GM21423 (cell line): ENCODE data around the gene CNOT6.
"Not testable (repeated sequence)": the region's sequence is repeated elsewhere in the genome, so short reads cannot be mapped to it uniquely, and the experiment has no call there.

Source experiments
- ATAC-seq: cut with Tn5 transposase; IDR thresholded peaks from one replicate; pipeline ENCODE4 v1.9.1; 2021; ENCODE audit warnings: mild to moderate bottlenecking, moderate library complexity; ENCODE audit not compliant: unreplicated experiment

Gene CNOT6

GRCh38 chr5:180494060-180494509, at the start of gene CNOT6:
CNOT6 (plus strand) TSS chr5:180494379; CDS start chr5:180529277, 34,898 bp downstream.
- ATAC-seq: peak; percentile 87

GRCh38 chr5:180454752-180455151, 39.4 kb upstream of the CNOT6 start:
- no peak for ATAC-seq

- ATAC-seq: no peak
Observed at GRCh38 chr5:180455872-180456271, 38.3 kb upstream of the CNOT6 start.

- ATAC-seq: no peak
Observed at GRCh38 chr5:180456792-180457191, 37.4 kb upstream of the CNOT6 start.

- not testable (repeated sequence) for ATAC-seq
Observed at GRCh38 chr5:180458852-180459673, 35.1 kb upstream of the CNOT6 start.

- ATAC-seq: not testable (repeated sequence)
Observed at GRCh38 chr5:180459674-180460142, 34.5 kb upstream of the CNOT6 start.

GRCh38 chr5:180460834-180461233, 33.3 kb upstream of the CNOT6 start:
- ATAC-seq: no peak

GRCh38 chr5:180461303-180461702, 32.9 kb upstream of the CNOT6 start:
- no peak for ATAC-seq

GRCh38 chr5:180463216-180463900, 30.8 kb upstream of the CNOT6 start:
- no peak for ATAC-seq

- ATAC-seq: no peak
Observed at GRCh38 chr5:180463916-180464602, 30.1 kb upstream of the CNOT6 start.

GRCh38 chr5:180464603-180464970, 29.6 kb upstream of the CNOT6 start:
- ATAC-seq: no peak

GRCh38 chr5:180465052-180465451, 29.1 kb upstream of the CNOT6 start:
- not testable (repeated sequence) for ATAC-seq

GRCh38 chr5:180466316-180466715, 27.9 kb upstream of the CNOT6 start:
- ATAC-seq: no peak

GRCh38 chr5:180467028-180467975, 26.9 kb upstream of the CNOT6 start:
- no peak for ATAC-seq

GRCh38 chr5:180467989-180468731, 26.0 kb upstream of the CNOT6 start:
- ATAC-seq: no peak

- ATAC-seq: no peak
Observed at GRCh38 chr5:180468732-180469585, 25.2 kb upstream of the CNOT6 start.

- no peak for ATAC-seq
Observed at GRCh38 chr5:180469586-180469865, 24.7 kb upstream of the CNOT6 start.

- no peak for ATAC-seq
Observed at GRCh38 chr5:180469866-180470265, 24.3 kb upstream of the CNOT6 start.

GRCh38 chr5:180470361-180470760, 23.8 kb upstream of the CNOT6 start:
- no peak for ATAC-seq
